ENCODE measurements around the gene BHLHE41.

Gene BHLHE41

GRCh38 chr12:26113181-26113654 is 11.6 kb downstream of the BHLHE41 start:
- peak; percentile 55 for DNase-seq

GRCh38 chr12:26112703-26113147 is 12.1 kb downstream of the BHLHE41 start:
- peak; percentile 55 for DNase-seq

GRCh38 chr12:26112232-26112631 is 12.6 kb downstream of the BHLHE41 start:
- no peak for DNase-seq

- peak; percentile 47 for DNase-seq
These were observed 15.4 kb downstream of the BHLHE41 start for GRCh38 chr12:26109343-26109881.

- no peak for DNase-seq
These were observed 15.9 kb downstream of the BHLHE41 start for GRCh38 chr12:26108915-26109314.

- no peak for DNase-seq
These were observed 18.5 kb downstream of the BHLHE41 start for GRCh38 chr12:26106347-26106746.

GRCh38 chr12:26102953-26103352 is 21.9 kb downstream of the BHLHE41 start:
- DNase-seq: no peak

- DNase-seq: no peak
These were observed 23.1 kb downstream of the BHLHE41 start for GRCh38 chr12:26101763-26102162.

GRCh38 chr12:26101350-26101734 is 23.5 kb downstream of the BHLHE41 start:
- DNase-seq: peak; percentile 97

- DNase-seq: no peak
These were observed 24.0 kb downstream of the BHLHE41 start for GRCh38 chr12:26100666-26101349.

GRCh38 chr12:26097046-26097878 is 27.6 kb downstream of the BHLHE41 start:
- peak; percentile 77 for DNase-seq

GRCh38 chr12:26096036-26096435 is 28.8 kb downstream of the BHLHE41 start:
- DNase-seq: no peak

- no peak for DNase-seq
These were observed 29.7 kb downstream of the BHLHE41 start for GRCh38 chr12:26095186-26095585.

GRCh38 chr12:26092346-26093105 is 32.3 kb downstream of the BHLHE41 start:
- no peak for DNase-seq

GRCh38 chr12:26091822-26092221 is 33.0 kb downstream of the BHLHE41 start:
- no peak for DNase-seq

GRCh38 chr12:26090836-26091510 is 33.9 kb downstream of the BHLHE41 start:
- no peak for DNase-seq

GRCh38 chr12:26088998-26089397 is 35.8 kb downstream of the BHLHE41 start:
- no peak for DNase-seq

- DNase-seq: no peak
These were observed 37.9 kb downstream of the BHLHE41 start for GRCh38 chr12:26086936-26087335.

GRCh38 chr12:26080911-26081310 is 43.9 kb downstream of the BHLHE41 start:
- no peak for DNase-seq

GRCh38 chr12:26077915-26078702 is 46.7 kb downstream of the BHLHE41 start:
- DNase-seq: peak; percentile 20

Data from NCI-H1105 treated with DMSO at 0.1 percent for 48 hours (cell line).